GM12873 (cell line): ENCODE results near the gene TMEM169.

Experiments used
- CTCF ChIP-seq: IDR thresholded peaks from 2 replicates; pipeline ENCODE4 v1.5.1; 2012; ENCODE audit warnings: low read depth, mild to moderate bottlenecking, moderate library complexity, low read length, control low read depth; ENCODE audit not compliant: insufficient read depth; ENCODE audit errors: missing control alignments

TMEM169 gene

GRCh38 chr2:216113572-216113971 lies 31.9 kb downstream of the TMEM169 start:
- no peak for TF ChIP-seq CTCF

- no peak for TF ChIP-seq CTCF
Measured at GRCh38 chr2:216114382-216114713, 32.6 kb downstream of the TMEM169 start.

- TF ChIP-seq CTCF = peak; percentile 84
Measured at GRCh38 chr2:216114714-216115531, 33.2 kb downstream of the TMEM169 start.

- no peak for TF ChIP-seq CTCF
Measured at GRCh38 chr2:216116418-216116817, 34.7 kb downstream of the TMEM169 start.

GRCh38 chr2:216117561-216118340 lies 36.0 kb downstream of the TMEM169 start:
- no peak for TF ChIP-seq CTCF

- TF ChIP-seq CTCF = no peak
Measured at GRCh38 chr2:216118474-216118873, 36.8 kb downstream of the TMEM169 start.

- no peak for TF ChIP-seq CTCF
Measured at GRCh38 chr2:216119146-216119545, 37.4 kb downstream of the TMEM169 start.
